ENCODE results near the gene KCNJ5. TPM values are rescaled to one million over a fixed set of nuclear protein-coding genes. Genes with fewer than 3 reads are reported as not detected.

The KCNJ5 gene
- total RNA-seq, 1 donor from 2014 or later: 12.9 TPM

GRCh38 chr11:128911239-128911638 lies 20.1 kb downstream of the KCNJ5 start:
- H3K4me1 ChIP-seq: peaks cover 31% of the 10 kb centered on the region
- intact Hi-C loops (cut with DNase I): no loop called here
- DNase-seq (no peak), ATAC-seq (no peak)
- no peaks in the 10 kb centered on the region for H3K27me3 ChIP-seq (ENCODE audit: low read depth)
- H3K4me3 ChIP-seq: no peak overlapping the region
- TF ChIP-seq CTCF (IDR thresholded peaks at IDR 0.05): no peak
- no peaks in the 10 kb centered on the region for H3K36me3 ChIP-seq
- H3K9me3 ChIP-seq: no peaks in the 10 kb centered on the region
- no peak overlapping the region for H3K27ac ChIP-seq

- intact Hi-C loops (cut with DNase I): no loop called here
- no peak overlapping the region for H3K27ac ChIP-seq
- no peaks in the 10 kb centered on the region for H3K36me3 ChIP-seq
- ATAC-seq (no peak), DNase-seq (no peak)
- H3K9me3 ChIP-seq: no peaks in the 10 kb centered on the region
- TF ChIP-seq CTCF (IDR thresholded peaks at IDR 0.05): no peak
- peaks cover 30% of the 10 kb centered on the region for H3K4me1 ChIP-seq
- H3K27me3 ChIP-seq (ENCODE audit: low read depth): no peaks in the 10 kb centered on the region
- no peak overlapping the region for H3K4me3 ChIP-seq
Observed at GRCh38 chr11:128911701-128912100, 20.5 kb downstream of the KCNJ5 start.

- intact Hi-C loops (cut with DNase I): no loop called here
- ATAC-seq: no peak
Observed at GRCh38 chr11:128913806-128914205, 22.6 kb downstream of the KCNJ5 start.

GRCh38 chr11:128914216-128915148 lies 23.3 kb downstream of the KCNJ5 start:
- Histone ChIP-seq H3K36me3 (no peaks in the 10 kb centered on the region), H3K9me3 (no peaks in the 10 kb centered on the region), H3K4me3 (no peak overlapping the region), H3K27me3 (ENCODE audit: low read depth) (no peaks in the 10 kb centered on the region), H3K27ac (no peak overlapping the region), H3K4me1 (peaks cover 2% of the 10 kb centered on the region)
- intact Hi-C loops (cut with DNase I): no loop called here
- no peak for ATAC-seq
- no peak for TF ChIP-seq CTCF (IDR thresholded peaks at IDR 0.05)
- no peak for DNase-seq

More at GRCh38 chr11:128913806-128914205, 22.6 kb downstream of the KCNJ5 start:
- H3K27ac ChIP-seq: no peak overlapping the region
- no peak overlapping the region for H3K4me3 ChIP-seq
- no peak for DNase-seq
- no peaks in the 10 kb centered on the region for H3K27me3 ChIP-seq (ENCODE audit: low read depth)
- no peaks in the 10 kb centered on the region for H3K9me3 ChIP-seq
- peaks cover 9% of the 10 kb centered on the region for H3K4me1 ChIP-seq
- TF ChIP-seq CTCF (IDR thresholded peaks at IDR 0.05): no peak
- H3K36me3 ChIP-seq: no peaks in the 10 kb centered on the region

- intact Hi-C loops (cut with DNase I): no loop called here
- H3K36me3 ChIP-seq: no peaks in the 10 kb centered on the region
Observed at GRCh38 chr11:128915149-128915521, 24.0 kb downstream of the KCNJ5 start.

More at GRCh38 chr11:128915149-128915521, 24.0 kb downstream of the KCNJ5 start:
- H3K27ac ChIP-seq: no peak overlapping the region
- no peaks in the 10 kb centered on the region for H3K9me3 ChIP-seq
- H3K27me3 ChIP-seq (ENCODE audit: low read depth): no peaks in the 10 kb centered on the region
- H3K4me3 ChIP-seq: no peak overlapping the region
- H3K4me1 ChIP-seq: no peaks in the 10 kb centered on the region
- no peak for TF ChIP-seq CTCF (IDR thresholded peaks at IDR 0.05)
- DNase-seq: no peak
- ATAC-seq: no peak
